NCI-H1105 (cell line): ENCODE data around the gene CR2.
"Not testable (repeated sequence)": the region's sequence is repeated elsewhere in the genome, so short reads cannot be mapped to it uniquely, and the experiment has no call there.

Source experiments
- DNase-seq: peaks from one replicate; lab custom pipeline; 2025; lab: John Stamatoyannopoulos, UW

CR2 gene

DNA sequence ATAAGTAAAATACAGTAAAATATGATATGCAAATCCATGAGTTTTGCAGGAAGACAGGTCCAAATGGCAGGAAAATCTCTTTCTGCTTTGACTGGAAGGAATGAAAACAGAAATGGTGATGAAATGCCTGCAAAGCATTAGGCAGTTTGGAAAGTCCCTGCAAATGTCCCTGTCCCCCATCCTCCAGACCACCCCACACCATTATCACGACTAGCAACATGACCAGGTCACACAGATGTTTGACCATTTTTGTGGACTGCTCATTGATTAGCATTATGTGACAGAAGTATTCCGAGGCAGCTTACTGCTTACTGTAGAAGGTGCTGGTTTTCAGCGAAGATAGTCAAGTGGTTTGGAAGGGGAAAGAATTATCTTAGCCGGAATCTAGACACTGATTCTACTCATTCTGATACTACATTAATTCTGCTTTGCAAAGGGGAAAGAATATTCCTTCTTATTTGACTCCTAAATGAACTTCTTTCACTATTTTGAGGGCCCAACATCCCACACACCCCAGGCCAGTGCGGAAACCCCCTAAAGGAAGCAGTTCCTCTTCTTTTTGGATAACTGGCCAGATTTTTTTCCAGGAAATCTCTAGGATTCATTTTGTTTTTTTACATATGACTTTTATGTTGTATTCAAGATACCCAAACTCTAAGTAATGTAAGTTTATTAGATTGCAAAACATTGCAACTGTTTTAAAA, 9.5 kb upstream of the CR2 start:
- DNase-seq: no peak

DNA sequence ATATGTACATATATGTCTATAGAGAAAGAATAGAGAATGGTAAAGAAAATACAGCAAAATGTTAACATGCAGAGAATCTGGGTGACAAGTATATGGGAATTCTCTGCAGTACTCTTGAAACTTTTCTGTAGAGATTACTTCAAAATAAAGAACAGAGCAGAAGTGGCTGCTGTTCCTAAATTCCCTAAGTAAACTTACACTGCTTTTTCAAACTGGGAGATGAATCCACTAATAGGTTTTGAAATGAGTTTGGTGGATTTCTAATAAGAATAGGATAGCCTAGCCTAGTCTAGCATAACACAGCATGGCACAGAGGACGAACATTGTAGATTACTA, 450 bp upstream of the CR2 start:
- DNase-seq: no peak

DNA sequence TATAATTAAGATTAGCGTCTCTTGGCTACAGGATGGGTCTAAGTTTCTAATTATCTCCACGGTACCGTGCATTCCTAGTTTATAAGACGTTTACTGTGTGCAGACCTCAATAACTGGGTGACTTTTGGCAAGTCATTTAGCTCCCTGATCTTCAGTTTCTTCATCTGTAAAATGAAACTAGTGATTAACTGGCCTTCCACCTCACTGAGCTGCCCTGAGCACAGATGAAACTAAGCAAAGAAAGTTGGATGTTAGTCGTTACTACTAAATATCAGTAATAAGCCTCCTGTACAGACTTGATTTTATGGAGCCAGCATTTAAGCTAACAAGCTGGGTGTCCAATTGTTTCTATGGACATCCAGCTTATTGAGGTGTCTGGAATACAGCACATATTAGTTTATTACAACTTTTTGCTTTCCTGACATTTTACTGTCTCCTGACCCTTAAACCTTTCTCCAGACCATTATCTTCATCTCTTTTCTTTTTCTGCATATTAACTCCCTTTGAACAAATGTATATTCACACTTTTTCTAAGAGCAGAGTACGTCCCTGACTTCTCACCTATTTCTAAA, 1.1 kb downstream of the CR2 start:
- DNase-seq: no peak

DNA sequence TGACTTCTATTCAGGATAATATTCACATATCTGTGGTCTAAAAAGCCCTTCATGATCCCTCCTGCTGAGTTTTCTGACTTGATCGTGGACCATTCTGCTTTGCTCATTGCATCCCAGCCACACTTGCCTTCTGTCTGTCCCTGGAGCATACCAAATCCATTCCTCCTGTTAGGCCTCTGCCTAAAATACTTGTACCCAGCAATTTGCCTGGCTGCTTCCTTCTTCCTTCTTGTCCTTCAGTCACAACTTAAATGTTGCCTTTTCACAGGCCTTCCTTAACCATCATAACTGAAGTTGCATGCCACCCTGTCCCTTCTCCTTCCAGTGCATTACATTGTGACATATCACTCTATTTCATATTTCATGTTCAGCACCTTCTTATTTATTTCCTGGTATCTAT, 4.3 kb downstream of the CR2 start:
- DNase-seq: no peak

DNA sequence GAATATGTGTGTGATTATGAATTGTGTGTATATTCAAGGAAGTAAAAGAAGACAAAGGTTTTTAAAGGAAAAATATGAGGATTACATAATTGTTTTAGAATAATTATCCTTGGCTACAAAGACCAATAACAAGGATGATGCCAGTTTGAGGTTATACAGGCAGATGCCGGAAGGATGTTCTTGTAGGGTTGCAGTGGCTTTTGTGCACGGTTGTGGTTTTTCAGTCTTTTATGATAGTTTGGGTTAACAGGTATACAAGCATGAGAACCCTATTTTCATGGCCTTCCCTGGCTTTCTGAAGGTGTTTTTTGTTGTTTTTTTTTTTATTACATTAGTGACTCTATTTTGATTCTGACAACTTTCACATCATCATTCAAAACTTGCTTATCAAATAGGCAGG, 4.9 kb downstream of the CR2 start:
- DNase-seq: no peak

DNA sequence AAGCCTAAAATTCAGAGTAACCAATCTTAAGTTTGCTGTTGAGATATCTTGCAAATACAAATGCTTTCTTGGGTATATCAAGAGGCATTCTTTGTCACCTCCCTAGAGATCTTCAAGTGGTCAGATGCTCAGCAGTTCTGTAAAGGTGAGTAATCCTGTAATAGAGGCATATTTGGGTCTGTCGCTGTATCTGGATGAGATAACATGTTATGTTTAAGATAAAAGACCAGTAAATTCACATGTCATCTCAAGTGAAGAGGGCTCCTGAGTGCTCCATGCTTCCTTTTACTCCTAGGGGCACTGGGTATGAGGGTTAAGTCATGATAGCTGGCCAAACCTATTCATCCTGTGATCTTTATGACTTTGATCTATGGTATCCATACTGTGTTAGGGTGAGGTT, 7.5 kb downstream of the CR2 start:
- no peak for DNase-seq

DNA sequence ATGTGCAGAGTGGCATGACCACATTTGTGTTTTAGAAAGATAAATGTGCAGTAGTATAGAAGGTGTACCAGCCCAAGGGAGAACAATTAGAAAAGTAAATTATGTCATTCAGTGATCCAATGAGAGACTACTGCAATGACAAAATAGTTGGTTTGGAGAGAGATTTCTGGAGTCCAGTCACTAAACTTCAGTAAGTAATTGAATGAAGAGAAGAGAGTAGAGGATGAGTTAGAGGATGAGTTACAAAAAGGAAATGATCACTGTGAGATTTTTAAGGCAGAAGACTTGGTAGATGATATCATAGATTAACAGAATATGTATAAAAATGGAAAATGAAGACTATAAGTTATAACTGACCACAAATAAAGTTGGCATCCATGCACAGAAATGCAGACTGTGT, 8.4 kb downstream of the CR2 start:
- no peak for DNase-seq

DNA sequence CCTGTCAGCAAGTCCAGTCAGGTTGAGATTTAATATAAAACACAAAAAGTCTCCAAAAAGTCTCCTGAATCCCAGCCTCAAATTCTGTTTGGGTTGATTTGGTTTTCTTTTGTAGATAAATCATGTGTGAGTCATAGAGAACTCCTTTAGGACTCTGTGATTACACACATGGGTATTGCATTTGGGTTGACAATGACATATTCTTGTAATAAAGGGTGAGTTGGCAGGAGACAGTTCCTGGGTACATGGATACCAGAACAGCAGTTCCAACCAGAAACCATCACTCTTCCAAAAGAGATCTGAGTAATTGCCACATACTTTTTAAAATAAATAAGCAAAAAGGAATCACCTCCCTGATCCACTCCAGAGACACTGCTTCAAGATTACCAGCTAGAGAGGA, 8.9 kb downstream of the CR2 start:
- no peak for DNase-seq

DNA sequence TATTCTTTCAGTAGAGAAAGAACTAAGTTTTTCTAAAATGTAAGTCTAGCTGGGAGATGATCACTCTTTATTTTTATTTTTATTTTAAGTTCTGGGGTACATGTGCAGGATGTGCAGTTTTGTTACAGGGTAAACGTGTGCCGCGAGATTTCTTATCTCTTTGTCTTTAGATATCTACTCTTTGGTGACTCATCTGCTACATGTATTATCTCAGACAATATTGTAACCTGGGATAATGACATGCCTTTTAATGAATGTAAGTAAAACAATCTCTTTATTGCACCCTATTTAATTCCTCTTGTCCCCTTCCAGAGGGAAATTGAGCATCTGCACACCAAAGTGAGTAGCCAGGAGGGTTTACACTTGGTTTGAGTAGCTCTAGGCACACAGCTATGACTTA, 9.4 kb downstream of the CR2 start:
- DNase-seq: no peak

DNA sequence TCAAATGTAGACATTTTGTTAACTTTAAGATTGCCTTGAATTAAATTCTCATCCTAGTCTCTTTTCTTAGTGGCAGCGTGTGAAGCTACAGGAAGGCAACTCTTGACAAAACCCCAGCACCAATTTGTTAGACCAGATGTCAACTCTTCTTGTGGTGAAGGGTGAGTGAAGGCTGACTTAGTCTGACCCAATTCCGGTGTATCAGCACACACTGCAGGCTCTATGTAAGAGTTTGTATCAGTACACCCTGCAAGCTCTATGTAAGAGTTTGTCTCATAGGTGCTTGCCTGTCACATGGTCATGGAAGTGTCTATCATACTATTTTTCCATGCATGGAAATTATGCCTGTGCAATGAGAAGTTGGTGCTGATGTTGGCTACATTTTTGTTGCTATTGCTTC, 16.8 kb downstream of the CR2 start:
- DNase-seq: no peak

DNA sequence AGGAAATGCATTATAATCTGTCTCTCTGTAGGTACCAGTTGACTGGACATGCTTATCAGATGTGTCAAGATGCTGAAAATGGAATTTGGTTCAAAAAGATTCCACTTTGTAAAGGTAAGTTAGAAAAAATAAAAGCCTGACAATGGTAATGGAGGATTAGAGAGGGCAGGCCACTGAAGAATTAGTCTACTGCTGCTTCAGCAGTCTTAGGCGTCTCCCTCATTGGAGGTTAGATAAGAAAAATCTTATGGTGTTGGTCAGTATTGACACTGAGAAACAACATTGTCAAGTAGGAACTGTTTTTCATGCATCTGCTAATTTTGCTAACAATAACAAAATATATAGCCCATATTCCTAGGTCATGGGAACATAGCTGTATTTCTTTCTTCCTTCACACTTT, 20.1 kb downstream of the CR2 start:
- no peak for DNase-seq

DNA sequence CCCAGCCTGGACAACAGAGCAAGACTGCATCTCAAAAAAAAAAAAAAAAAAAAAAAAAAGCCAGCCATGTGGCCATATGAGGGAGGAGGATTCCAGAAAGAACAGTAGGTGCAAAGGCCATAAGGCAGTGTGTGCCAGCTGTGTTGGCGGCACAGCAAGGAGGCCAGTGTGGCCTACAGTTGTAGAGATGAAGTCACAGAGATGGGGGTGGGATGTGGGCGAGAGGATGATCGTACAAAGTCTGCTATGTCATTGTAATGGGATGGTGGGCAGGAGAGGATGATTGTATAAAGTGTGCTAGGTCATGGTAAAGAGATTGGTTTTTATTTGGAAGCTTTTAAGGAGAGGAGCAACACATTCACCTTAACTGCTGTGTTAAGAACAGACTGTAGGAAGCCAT, 32.1 kb downstream of the CR2 start:
- no peak for DNase-seq

DNA sequence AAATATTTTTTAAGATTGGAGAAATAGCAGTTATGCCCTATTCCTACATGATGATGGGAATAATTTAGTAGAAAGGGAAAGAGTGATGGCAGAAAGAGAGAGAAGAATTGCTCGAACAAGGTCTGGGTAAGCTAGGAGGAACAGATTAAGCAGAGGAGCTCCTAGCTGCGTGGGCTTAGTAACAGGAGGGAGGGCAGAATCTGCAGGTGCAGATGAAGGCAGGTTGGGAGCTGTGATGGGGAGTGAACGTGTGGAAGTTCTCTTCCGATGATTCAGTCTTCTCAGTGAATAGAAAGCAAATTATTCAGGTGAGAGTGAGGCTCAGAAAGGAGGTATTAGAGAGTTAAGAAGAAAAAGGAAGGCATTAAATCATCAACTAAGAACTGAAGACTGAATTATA, 33.5 kb downstream of the CR2 start:
- no peak for DNase-seq

DNA sequence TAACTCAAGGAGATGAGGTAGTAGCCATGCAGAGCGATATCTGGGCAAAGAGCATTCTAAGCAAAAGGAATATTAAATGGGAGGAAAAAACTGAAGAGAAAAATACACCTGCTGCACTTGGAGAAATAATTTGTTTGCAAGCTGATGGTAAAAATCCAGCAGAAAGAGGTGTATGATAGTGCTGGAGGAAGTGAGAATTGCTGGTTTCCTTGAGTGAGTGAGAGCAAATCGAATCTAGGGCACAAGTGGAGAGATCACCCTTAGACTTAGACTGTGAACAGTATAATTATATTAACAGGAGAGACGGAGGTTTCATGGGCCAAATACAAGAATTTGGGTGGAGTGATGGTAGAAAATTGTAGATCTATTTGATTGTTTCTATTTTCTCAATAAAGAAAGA, 39.1 kb downstream of the CR2 start:
- DNase-seq: no peak

DNA sequence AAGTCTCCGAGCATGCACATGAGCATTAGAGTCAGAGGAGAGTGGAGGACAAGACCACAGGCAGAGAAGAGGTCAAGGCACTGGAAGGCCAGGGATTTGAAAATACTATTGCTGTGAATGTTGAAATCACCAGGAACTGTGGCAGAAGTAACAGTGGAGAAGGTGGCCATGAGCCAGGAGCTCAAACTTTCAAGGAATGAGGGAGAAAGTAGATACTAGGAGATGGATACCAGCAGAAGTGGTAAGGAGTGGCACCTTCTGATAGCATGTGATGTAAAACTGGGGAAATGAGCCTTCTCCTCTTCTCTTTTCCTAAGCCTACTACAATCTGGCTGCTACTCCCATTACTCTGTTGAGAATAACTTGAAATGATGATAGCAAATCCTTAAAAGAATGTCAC, 40.0 kb downstream of the CR2 start:
- DNase-seq: no peak

DNA sequence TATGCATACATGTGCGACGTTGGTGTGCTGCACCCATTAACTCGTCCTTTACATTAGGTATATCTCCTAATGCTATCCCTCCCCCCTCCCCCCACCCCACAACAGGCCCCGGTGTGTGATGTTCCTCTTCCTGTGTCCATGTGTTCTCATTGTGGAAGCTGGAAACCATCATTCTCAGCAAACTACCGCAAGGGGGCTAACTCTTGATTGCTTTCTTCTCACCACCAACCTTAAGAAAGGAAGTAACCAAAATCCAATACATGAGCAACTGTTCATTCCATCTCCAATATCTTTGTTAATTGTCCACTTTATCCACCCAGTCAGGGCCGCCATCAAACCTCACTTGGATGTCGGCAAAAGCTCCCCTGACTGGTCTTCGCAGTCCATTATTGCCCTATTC, 41.2 kb downstream of the CR2 start:
- DNase-seq: not testable (repeated sequence)

DNA sequence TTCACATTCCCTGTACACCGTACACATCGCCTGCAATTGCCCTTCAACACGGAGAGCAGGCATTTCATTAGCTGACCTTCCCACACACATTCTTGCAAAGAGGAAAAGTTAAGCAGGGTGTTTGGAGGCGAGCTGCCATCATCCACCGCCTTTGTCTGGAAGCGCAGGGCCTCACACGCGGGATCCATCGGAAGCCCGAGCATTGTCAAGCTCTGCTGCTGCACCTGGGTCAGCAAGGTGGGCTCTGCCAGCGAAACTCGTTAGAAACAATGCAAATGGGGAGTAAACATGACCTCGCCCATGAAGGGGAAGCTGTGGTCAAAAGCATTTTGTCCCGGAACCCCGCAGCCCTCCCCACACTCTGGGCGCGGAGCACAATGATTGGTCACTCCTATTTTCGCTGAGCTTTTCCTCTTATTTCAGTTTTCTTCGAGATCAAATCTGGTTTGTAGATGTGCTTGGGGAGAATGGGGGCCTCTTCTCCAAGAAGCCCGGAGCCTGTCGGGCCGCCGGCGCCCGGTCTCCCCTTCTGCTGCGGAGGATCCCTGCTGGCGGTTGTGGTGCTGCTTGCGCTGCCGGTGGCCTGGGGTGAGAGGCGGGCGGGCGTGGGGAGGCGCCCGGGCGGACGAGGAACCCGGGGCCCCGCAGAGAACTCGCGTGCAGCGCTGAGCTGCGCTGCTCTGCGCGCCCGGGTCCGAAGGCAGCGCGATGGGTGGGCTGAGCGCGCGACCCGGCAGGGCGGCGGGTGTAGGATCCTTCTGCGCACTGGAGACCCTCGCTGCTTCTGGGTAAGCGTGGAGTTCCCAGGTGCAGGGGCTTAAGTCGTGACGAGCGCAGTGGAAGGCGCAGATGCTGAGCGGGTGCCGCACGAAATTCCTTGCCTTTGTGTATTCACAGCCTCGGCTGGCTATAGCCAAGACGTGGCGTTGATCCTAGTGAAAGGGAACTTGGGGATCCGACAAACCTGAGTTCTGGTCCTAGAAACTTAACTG, 42.0 kb downstream of the CR2 start, which contains the start of gene CR1:
Gene CR1, plus strand, starts transcription at position 357 of the 992 bp plus-strand sequence. Its CDS starts 111 bp downstream, at position 468.
- peak; percentile 7 for DNase-seq

DNA sequence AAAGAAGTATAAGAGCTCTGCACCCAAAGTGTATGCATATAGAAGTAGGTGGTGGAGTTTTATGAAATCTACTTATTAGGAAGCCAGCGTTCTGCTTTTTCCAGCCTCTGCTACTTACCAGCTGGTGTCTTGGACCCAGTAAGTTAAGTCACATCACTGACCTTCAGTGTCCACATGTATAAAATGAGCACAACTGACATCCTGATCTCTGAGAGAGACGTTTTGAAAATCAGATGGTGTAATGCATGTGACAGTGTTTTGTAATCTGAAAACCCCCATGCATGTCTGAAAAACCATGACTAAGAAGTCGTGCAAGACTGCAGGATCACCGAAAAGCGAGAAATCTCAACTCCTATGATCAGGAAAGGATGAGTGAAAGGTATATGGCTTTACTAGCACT, 43.8 kb downstream of the CR2 start:
- DNase-seq: no peak

DNA sequence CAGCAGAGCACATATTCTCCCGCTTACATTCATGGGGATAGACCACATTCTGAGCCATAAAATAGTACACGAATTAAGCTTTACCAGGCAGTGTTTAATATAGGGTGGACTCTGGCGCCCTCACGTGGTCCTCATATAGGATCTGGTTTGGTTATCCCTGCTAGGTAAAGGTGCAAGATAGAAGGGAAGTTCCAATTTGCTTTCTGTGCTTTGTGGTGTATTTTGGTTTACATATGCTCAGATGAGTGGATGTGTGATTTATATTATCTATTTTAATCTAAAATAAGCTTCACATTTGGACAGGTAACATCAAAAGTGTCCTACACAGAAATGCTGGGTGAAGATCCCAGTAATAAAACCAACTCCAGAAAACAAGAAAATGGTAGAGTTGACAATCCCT, 45.4 kb downstream of the CR2 start:
- peak; percentile 66 for DNase-seq

DNA sequence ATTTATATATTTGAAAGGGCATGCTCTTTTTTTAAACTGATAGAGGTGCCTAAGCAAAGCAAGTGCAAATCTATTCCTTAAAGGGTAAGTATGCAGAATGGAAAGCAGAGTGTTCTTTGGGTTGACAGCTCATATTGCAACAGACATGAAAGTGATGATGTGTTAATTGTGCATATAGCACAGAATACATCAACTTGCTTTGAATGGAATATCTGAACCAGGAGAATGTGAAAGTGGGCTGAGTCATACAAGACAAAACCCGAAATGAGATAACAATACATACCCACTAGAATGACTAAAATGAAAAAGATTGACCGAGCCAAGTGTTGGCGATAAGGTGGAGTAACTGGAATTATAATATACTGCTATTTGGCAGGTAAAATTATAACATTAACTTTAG, 46.2 kb downstream of the CR2 start:
- no peak for DNase-seq

DNA sequence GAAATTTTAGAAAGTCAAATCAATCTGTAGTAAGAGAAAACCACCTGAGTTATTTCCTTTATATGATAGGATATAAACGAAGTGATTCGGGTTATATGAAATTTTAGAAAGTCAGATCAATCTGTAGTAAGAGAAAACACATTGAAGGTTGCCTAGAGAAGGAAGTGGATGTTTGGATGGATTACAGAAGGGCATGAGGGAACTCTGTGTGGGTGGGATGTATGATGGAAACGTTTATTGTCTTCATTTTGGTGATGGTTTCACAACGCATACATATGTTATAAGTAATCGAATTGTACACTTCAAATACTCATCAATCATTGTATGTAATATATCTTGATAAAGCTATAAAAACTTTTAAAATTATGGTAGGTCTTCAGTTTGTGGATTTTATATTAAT, 46.9 kb downstream of the CR2 start:
- no peak for DNase-seq

DNA sequence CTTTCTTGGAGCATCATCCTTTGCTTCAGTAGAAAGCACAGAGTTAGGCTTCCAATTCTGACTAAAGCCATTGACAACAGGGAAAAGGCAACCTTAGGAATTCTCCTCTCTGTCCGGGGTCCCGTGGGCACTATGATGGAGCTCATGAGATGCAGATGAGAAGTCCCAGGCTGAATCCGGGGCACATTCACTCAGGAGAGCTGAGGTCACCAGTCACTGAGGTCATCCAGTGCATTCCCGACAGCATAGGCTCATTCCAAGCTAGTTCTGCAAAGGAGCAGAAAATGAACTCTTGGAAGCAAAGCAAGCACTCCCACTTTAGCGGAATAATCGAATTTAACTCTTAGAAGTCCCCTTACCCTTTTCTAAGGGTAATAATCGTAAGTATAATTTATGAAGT, 48.6 kb downstream of the CR2 start:
- DNase-seq: no peak

DNA sequence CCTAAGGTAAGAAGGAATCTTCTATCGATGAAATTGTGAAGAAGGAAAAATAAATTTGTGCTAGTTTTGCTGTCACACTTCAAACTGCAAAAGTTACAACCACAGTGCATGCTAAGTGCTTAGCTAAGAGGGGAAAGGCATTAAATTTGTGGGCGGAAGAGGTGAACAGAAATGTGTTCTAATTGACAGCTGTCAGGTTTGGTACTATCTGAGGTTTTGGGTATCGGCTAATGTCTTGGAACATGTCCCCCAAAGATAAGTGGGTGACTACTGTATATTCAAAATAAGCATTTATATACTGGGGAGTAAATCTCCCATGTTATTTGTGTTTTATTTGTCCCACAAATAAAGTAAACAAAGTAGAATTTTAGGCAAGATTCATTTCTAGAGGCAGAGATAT, 49.8 kb downstream of the CR2 start:
- DNase-seq: no peak
